T-helper 2 cell (primary cell): ENCODE measurements around the gene HLA-DRB5.
"Not testable (repeated sequence)": the region's sequence is repeated elsewhere in the genome, so short reads cannot be mapped to it uniquely, and the experiment has no call there.

Experiments used
- DNase-seq, 5 experiments: peaks; one replicate each; pipeline versions ENCODE4 v3.0.0 to v3.0.0-alpha.2; 2012 to 2022
- total RNA-seq, 2 donors: gene quantifications; one replicate each; lab custom pipeline; 2026; lab: John Stamatoyannopoulos, UW

HLA-DRB5 gene
- total RNA-seq = 9.0 to 18.1 reads per million in 2 donors

DNA sequence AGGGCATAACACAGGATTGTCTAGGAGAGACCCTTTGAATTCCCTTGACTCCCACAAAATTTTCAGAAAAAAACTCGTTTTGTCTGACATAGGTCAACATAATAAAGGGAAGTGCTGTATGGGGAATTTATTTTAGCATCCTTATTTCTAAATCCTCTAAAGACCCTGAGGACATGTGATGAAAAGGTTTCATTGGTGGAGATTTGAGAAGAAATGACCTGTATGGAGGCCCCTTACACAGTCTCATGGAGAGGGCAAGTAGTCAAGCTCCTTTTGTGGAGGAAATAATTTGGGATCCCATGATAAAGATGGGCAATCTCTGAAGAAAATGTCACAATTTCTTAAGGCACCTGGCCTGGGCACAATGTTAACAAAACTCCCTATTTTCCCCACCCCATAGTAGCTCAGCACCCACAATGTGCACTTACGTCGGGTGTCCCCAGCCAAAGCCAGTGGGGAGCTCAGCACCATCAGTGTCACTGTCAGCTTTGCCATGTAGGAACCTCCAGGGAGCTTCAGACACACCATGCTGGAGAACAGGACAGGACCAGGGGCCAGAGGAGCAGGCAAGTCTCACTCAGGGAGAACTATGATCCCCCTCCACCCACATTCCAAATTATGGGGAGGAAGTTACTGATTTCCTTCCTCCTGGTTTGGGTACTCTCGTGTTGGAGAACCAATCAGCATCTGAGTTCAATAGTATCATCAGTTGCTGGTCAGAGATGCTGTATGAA, at the start of gene HLA-DRB5:
TSS of gene HLA-DRB5 (minus strand) at position 591 of the 734 bp plus-strand sequence. CDS start at position 528, 63 bp downstream.
- peak in 4 of 5 experiments; percentile 2 to 72 (median 6) for DNase-seq

DNA sequence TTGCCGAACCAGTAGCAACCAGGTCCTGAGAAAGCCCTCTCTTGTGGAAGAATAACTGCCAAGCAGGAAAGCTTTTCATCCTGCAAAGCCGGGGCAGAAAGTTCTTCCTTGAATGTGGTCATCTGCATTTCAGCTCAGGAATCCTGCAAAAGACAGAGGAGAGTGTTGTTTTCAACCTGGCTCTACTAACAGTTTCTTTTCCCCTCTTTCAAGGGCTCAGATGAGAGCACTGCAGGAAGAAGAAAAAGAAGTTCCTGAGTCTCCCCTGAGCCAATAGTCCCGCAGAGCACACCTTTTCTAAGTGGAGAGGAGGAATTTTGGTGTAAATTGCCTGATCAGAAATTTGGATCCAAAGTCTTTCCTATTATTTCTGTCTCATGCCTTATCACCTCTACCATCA, 48.9 kb upstream of the HLA-DRB5 start:
- DNase-seq = no peak

DNA sequence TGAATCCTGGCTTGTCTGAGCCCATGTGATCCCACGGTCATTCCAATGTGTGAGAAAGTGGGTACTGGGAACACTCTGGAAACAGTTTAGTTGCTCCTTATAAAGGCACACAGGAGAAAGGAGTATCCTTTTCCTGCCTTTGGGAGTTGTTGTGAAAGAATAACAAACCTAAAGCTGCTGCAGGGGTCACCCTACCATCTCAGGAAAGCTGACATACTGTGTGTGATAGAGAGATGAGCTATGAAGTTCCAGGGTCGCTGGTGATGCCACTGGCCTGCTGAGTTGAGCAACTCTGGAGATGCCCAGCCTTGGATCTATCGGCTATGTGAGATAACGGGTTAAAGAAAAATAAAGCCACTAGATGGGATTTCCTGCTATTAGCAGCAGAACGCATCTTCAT, 47.4 kb upstream of the HLA-DRB5 start:
- DNase-seq = not testable (repeated sequence)

DNA sequence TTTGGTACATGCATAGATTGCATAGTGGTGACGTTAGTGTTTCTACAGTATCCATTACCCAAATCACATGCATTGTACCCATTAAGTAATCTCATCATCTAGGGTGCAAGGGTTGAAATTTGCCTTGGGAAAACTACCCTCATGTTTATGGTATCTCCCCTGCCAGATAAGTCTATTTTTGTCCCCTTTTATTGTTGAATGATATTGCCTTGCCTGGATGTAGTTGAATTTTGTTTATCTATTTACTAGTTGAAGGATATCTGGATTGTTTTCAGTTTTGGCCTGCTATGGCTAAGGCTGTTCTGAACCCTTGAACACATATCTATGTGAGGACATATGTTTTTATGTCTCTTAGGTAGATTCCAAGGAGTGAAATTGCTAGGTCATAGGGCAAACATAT, 46.2 kb upstream of the HLA-DRB5 start:
- DNase-seq = no peak

DNA sequence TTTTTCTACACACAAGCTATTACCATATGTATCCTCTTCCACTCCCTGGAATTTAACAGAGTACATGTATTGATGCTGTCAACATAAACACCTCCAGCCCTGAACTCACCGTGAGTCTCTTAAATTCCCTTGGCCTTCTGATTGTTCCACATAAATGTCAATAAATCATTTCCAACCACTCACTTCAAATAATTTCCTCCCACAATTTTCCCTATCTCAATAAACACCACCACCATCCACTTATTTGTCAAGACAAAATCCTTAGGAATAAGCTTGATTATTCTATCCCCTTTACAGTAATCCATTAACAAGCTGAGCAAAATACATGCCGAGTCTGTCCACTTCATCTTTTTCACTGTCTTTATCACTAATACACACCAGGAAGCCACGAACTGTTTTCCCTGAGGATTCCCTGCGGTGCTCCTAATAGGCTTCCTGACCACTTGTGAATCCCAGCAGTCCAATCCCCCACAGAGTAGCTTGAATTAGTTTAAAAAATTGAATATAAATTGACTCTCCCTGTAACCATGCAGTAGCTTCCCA, 40.3 kb upstream of the HLA-DRB5 start:
- DNase-seq = no peak

DNA sequence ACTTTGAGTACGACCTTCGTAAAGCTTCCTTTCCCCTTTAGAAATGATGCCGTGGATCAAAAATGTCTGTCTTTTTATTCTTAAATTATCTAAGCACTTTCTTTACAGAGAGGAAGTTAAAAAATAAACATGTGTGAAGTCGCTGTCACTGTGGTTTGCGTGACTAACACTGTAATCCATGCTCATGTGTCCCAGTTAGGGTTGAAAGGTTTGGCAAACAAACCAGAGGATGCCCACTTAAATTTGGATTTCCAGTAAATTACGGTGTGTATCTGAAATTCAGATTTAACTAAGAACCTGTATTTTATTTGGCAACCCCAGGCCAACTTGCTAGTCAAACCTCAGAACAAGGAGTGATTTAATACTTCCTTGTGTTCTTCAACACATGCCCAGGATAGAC, 38.5 kb upstream of the HLA-DRB5 start:
- DNase-seq = no peak

DNA sequence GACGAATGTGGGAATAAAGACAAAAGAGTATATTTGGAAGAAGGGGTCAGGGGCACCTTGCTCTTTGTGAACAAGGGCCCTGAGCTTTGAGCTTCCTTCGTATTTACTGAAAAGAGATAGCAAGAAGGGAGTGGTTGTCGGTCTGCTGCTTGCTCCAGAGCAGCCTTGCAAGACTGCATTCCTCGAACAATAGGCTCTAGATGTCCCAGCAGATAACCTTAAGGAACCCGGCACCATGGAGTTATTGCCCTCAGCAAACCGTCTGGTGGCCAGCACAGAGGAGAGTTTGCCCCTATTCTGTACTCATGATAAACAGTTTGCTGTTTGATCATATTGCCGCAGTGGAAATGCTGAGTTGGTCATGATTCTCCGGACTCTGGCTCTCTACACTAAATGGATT, 36.9 kb upstream of the HLA-DRB5 start:
- DNase-seq = no peak

DNA sequence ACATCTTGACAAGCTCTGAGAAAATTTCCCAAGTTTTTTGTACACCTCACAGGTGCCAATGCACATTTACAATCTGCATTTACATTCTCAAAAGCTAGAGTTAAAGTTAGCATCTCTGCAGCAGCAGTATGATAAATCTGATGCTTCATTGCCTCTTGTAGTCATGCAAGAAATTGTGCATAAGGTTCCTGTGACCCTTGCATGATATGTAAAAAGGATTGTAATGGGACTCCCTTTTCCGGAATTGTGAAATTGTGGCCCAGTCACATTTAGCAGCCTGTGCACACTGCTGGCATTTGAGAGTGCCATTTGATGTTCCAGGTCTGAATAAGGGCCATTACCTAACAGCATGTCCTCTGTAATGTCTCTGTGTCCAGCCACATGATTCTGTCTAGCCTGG, 35.4 kb upstream of the HLA-DRB5 start:
- DNase-seq = no peak

DNA sequence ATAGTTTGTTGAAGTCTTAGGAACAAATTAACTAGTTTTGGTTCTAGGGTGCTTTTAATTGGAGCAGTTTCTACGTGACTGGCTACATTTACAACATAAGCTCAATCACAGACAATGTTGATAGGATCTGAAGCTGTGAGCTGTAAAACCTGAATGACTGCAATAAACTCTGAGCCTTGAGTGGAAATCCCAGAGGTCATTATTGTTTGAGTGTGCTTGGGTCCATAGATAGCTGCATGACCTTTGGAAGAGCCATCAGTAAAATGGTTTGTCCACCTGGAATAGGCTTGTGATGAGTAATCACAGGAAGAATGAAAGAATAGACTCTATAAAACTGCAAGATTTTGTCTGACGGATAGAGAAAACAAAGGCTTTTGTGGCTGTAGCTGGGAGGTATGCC, 32.9 kb upstream of the HLA-DRB5 start:
- no peak for DNase-seq

DNA sequence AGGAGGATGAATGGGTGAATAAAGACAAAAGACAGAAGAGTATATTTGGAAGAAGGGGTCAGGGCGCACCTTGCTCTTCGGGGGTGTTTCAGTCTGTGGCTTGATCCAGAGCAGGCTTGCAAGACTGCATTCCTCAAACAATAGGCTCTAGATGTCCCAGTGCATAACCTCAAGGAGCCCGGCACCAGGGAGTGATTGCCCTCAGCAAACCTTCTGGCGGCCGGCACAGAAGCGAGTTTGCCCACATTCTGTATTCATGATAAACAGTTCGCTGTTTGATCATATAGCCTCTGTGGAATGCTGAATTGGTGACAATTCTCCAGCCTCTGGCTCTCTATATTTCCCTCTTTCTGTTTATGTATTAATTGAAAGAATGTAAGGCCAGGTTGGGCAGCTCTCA, 29.7 kb upstream of the HLA-DRB5 start:
- no peak for DNase-seq

DNA sequence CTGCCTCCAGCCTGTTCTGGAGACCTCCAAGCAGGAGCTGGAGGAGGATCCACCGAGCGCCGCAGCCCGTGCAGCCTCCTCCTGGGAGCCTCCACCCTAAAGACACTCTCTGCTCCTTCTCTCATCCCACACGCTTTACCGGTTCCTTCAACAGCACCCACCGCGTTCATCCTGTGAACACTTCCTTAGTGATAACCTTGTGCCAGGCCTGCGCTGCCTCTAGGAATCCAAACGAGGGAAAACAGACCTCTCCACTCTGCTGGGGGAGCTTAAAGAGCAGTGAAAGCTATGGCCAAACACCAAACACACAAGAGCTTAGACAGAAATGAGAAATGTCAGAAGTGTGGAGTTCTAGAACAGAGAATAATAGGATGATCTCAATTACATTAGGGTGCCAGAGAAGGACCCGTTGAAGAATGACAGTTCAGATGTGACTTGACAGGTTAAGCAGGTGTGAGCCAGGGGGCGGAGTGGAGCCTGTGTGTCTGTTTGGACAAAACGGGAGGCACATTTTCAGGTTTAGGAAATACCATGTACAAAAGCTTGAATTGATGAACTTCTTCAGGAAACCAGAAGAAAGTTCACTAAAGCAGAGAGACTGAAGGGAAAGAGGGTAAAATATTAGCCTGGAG, 28.5 kb upstream of the HLA-DRB5 start:
- DNase-seq = peak in 1 of 5 experiments; percentile 31

DNA sequence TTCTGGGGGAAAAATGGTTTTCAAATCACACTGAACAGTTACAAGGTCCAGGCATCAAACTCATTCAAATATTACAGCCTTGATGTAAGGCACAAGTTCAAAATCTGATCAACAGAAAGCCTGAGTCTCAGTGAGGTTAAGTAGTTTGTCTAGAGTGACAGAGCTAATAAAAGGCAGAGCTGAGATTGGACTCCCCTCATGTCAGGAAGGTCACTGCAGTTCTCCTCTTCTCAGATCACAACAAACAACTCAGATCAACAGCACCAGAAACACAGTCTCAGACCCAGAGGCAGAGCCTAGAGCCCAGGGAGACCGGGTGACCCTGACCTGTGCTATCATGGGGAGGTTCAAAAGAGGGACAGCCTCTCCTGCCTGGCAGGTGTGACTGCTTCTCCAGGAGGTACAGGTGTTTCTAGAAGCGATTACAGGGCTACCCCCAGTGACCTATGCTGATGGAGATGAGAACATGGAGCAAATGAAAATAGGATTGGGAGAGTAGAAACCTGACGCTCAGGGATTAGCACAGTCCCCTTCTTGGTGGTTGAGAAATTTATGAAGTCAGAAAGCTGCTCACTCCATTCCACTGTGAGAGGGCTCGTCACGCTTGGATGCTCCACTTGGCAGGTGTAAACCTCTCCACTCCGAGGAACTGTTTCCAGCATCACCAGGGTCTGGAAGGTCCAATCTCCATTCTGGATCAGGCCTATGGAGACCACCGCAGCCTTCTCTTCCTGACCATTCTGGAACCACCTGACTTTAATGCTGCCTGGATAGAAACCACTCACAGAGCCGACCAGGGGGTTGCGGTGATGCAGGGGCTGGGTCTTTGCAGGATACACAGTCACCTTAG, 24.3 kb upstream of the HLA-DRB5 start:
- DNase-seq = no peak

DNA sequence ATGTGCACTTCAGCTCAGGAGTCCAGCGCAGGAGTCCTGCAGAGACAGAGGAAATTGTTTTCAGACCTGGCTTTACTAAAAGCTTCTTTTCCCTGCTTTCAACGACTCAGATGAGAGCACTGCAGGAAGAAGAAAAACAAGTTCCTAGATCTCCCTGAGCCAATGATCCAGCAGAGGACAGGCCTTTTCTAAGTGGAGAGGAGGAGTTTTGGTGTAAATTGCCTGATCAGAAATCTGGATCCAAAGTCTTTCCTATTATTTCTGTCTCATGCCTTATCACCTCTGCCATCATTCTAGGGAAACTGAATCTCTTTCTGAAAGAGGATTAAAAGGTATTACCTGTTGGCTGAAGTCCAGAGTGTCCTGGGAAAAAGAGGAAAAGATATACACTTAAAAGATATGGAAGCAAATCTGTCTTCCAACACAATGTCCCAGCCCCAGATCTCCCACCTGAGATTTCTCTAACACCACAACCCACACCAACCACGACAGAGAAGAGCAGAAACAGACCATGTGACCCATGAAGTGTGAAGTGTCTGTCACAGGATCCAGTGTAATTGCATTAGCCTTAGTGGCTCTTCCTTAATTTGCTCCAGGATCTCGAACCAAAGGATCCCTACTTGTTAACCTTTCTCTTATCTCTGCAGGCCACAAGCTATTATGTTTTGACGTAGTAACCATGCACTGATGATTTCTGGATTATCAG, 23.1 kb upstream of the HLA-DRB5 start:
- no peak for DNase-seq

DNA sequence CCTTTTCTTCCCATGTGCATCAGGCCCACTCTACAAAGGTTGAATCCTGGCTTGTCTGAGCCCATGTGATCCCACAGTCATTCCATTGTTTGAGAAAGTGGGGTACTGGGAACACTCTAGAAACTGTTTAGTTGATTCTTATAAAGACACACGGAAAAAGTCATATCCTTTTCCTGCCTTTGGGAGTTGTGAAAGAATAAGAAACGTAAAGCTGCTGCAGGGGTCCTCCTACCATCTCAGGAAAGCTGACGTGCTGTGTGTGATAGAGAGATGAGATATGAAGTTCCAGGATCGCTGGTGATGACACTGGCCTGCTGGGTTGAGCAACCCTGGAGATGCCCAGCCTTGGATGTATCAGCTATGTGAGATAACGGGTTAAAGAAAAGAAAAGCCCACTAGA, 21.3 kb upstream of the HLA-DRB5 start:
- no peak for DNase-seq

DNA sequence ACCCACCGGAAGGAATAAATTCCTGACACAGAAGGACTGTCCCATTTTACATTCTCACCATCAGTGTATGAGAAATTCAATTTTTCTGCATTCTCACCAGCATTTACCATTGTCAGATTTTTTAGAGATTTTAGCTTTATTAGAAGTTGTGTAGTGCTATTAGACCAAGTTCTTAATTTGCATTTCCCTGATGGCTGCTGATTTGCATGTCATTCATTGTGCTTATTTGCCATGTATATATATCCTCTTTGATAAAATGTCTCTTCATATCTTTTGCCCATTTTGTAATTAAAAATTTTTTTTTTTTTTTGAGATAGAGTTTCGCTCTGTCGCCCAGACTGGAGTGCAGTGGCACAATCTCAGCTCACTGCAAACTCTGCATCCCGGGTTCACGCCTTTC, 9.8 kb upstream of the HLA-DRB5 start:
- no peak for DNase-seq

DNA sequence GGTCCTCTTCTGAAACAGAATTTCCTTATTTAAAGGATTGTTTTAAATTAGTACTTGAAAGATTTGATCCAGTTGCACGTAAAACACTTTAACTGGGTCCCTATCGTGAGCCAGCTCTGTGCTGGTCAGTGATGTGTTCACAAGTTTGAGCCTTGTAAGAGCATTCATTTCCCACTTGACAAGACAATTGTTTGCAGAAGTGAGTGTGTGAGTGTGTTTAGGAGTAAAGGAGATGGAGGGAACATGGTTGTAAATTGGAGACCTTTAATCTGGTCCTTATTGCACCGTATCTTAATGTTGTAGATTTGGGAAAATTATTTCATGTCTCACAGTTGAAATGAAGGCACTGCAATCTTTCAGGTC, 325 bp upstream of the HLA-DRB5 start:
- DNase-seq = not testable (repeated sequence)

DNA sequence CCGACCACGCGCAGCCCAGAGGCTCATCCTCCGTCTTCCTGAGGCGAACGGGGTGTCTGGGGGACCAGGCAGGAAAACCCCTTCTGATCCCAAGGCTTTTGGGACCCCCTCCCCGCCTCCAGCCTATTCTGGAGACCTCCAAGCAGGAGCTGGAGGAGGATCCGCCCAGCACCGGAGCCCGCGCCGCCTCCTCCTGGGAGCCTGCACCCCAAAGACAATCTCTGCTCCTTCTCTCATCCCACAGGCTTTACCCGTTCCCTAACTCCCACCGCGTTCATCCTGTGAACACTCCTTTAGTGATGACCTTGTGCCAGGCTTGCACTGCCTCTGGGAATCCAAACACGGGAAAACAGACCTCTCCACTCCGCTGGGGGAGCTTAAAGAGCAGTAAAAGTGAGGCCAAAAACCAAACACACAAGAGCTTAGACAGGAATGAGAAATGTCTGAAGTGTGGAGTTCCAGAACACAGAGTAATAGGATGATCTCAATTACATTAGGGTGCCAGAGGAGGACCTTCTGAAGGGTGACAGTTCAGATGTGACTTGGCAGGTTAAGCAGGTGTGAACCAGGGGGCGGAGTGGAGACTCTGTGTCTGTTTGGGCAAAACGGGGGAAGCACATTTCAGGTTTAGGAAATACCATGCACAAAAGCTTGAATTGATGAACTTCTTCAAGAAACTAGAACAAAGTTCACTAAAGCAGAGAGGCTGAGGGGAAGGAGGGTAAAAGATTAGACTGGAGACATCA, 7.6 kb downstream of the HLA-DRB5 start:
- DNase-seq = no peak

DNA sequence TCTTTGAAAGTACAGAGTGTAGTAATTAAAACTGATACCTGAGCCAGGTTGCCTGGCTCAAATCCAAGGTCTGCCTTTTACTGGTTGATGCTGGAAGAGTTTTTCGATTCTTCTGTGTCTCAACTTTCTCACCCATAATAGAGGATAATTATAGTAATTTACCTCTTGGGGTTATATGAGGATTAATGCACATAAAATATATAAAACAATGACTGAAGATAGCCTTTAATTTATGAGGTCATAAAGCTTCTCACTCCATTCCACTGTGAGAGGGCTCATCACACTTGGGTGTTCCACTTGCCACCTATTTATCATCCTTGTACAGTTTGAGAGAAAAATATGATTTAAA, 10.2 kb downstream of the HLA-DRB5 start:
- DNase-seq = no peak

DNA sequence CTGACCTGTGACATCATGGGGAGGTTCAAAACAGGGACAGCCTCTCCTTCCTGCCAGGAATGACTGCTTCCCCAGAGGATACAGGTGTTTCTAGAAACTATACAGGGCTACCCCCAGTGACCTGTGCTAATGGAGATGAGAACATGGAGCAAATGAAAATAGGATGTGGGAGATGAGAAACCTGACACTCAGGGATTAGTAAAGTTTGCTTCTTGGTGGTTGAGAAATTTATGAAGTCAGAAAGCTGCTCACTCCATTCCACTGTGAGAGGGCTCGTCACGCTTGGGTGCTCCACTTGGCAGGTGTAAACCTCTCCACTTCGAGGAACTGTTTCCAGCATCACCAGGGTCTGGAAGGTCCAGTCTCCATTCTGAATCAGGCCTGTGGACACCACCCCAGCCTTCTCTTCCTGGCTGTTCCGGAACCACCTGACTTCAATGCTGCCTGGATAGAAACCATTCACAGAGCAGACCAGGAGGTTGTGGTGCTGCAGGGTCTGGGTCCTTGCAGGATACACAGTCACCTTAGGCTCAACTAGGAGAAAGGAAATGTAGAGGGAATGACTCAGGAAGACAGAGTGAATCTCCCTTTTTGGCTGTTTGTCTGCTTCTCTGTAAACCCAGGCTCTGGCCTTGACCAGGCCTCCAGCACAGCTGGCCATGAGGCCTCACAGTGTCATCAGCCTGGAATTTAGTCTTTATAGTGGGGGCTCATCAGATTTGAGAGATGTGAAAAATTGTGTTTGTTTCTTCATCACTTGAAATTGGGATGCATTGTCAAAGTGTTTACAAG, 10.8 kb downstream of the HLA-DRB5 start:
- no peak for DNase-seq

DNA sequence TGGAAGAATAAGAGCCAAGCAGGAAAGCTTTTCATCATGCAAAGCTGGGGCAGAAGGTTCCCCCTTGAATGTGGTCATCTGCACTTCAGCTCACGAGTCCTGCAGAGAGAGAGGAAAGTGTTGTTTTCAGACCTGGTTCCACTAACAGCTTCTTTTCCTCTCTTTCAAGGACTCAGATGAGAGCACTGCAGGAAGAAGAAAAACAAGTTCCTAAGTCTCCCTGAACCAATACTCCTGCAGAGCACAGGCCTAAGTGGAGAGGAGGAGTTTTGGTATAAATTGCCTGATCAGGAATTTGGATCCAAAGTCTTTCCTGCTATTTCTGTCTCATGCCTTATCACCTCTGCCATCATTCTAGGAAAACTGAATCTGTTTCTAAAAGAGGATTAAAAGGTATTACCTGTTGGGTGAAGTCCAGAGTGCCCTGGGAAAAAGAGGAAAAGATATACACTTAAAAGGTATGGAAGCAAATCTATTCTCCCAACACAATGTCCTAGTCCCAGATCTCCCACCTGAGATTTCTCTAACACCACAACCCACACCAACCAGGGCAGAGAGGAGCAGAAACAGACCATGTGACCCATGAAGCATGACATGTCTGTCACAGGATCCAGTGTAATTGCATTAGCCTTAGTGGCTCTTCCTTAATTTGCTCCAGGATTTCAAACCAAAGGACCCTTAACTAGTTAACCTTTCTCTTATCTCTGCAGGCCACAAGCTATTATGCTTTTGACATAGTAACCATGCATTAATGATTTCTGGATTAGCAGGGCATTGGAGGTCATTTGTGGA, 12.2 kb downstream of the HLA-DRB5 start:
- no peak for DNase-seq
